HG02571 (cell line): Measurements from ENCODE around the gene SLC6A5.
"Not testable (repeated sequence)": the region's sequence is repeated elsewhere in the genome, so short reads cannot be mapped to it uniquely, and the experiment has no call there.

ENCODE experiments used
- ATAC-seq: cut with Tn5 transposase; IDR thresholded peaks from one replicate; pipeline ENCODE4 v1.9.1; 2021; ENCODE audit warnings: mild to moderate bottlenecking, moderate library complexity; ENCODE audit not compliant: unreplicated experiment

The SLC6A5 gene

DNA sequence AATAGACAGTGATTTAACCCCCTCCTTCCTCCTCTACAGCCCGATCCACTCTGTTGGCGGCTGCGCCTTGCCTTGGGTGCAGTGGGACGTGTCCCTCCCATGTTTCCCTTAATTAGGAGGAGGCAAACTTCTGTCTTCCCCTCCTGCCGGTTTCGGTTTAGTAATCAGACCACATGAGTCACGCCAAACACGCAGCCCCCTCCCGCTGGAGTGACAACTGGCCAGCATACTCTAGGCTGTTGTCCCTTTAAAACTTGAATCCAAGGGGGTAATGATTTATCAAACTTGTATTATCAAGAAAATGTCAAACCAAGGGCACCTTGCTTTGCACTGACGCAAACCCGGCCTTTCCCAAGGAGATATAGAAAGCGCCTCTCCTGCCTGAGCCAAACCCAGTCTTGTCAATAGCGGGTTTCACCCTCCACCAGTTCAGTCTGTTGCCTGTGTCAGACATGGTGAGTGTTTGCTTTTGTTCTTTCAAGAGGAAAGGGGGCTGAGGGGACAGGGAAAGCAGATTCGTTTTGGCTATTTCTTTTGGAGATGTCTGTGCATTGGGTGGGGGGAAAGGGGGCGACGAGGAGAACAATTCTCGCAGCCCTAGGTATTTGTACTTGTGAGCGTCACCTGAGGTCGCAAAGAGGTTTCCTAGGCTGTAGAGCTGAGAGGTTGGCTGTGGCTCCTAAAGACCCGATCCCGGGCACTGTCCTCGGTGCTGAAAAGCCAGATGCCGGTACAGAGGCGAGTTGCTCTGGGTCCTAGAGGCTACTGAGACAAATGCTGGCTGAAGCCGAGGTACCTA, at the start of gene SLC6A5:
Gene SLC6A5, plus strand, starts transcription at position 388 of the 799 bp plus-strand sequence. Its CDS starts 65 bp downstream, at position 453.
- no peak for ATAC-seq

DNA sequence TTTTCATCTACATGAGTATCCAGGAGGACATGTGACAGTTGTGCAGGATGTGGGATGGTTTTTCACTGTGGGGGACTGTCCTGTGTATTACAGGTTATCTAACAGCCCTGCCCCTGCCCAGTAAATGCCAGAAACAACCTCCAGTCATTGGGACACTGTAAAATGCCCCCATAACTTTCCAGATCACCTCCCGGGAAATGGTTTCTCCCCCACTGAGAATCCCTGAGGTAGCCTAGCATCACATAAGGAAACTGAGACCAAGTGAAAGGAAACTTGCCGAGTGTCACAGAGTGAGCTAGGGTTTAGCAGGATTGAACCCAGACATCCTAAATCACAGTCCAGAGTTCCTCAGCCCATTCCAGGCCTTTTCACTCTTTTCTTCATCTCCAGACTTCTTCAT, 48.3 kb upstream of the SLC6A5 start:
- ATAC-seq, result no peak

DNA sequence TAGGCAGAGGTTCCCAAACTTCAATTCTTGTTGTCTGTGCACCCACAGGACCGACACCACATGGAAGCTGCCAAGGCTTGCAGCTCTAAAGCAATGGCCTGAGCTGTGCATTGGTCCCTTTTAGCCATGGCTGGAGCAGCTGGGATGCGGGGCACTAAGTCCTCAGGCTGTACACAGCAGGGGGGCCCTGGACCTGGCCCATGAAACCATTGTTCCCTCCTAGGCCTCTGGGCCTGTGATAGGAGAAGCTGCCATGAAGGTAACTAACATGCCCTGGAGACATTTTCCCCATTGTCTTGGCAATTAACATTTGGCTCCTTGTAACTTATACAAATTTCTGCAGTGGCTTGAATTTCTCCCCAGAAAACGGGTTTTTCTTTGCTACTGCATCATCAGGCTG, 43.6 kb upstream of the SLC6A5 start:
- no peak for ATAC-seq

DNA sequence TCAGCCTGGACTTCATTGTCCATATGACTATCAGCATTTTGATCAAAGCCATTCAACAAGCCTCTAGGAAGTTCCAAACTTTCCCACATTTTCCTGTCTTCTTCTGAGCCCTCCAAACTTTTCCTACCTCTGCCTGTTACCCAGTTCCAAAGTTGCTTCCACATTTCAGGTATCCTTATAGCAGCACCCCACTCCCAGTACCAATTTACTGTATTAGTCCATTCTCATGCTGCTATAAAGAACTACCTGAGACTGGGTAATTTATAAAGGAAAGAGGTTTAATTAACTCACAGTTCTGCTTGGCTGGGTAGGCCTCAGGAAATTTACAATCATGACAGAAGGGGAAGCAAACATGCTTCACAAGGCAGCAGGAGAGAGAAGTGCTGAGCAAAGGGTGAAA, 43.0 kb upstream of the SLC6A5 start:
- ATAC-seq, result not testable (repeated sequence)

DNA sequence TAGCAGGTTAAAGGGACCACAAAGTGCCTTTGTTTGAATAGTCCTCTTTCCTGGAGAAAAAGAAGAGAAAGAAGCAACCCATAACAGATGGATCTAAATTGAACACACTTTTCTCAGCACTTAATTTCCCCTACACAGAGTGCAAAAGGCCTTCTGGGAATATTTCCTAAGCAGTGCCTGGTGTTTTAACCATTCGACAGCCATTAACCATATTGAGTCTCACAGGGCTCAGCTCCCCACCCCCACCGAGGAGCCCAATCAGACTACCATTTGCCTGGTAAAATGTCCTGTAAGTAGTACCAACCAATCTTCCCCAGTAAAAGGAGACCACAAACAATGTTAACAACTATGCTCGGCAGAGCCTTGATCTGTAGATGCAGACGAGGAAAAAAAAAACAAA, 40.7 kb upstream of the SLC6A5 start:
- no peak for ATAC-seq

DNA sequence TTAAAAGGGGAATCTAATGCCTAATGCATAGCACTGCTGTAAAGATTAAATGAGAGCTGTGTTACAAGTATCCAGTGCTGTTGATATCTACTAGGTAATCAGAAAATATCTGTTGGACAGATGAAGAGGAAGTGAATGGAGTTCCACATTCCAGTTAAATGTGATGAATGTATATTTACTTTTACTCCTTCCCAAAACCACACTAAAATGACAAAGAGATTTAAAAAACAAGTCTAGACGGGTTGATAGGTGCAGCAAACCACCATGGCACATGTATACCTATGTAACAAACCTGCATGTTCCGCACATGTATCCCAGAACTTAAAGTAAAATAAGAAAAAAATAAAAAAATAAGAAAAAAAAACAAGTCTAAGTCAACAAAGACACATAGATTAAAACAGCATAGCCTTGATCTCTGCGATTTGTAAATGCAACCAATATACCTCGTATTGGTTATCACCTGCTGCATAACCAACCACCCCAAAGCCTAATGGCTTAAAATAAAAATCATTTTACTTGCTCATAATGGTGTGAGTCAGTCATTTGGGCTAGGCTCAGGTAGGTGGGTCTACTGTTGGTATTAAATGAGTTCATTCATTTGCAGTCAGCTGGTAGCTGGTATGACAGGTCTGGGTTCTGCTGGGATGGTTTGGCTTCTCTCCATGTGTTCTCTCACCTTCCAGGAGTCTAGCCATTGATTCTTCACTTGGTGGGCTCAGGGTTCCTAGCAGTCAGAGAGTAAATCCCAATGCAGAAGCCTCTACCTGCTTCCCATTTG, 39.7 kb upstream of the SLC6A5 start:
- no peak for ATAC-seq

DNA sequence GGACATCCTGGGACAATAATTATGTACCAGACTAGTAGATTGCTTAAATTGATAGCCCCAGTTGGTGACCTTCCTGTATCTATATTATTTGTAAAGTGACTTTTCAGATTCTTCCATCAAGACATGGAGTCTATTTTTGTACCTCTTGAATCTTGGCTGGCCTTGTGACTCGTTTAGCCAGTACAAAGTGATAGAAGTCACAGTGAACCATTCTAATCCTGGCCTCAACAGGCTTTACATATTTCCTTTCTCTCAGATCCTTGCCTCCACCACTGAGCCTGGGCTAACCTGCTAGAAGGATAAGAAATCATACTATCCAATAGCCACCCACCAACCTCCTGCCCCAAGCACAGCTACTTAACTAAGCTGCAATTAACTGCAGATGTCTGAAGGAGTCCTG, 37.5 kb upstream of the SLC6A5 start:
- ATAC-seq, result no peak

DNA sequence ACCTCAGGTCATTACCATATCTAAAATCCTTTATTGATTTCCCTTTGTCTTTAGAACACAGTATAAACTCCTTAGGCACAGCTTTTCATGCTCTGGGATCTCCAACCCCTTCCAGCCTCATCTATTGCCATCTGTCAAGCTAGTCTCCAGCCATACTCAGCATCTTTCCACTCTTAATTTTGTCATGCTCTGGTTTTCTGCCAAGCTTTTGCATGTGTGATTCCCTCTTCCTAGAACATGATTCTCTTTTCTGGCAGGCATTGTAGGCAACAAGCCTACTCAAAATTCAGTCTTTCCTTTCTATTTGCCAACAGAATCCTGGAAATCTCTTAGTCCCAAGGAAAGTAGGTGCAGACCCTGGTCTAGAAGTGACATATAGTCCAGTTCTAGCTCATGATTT, 35.5 kb upstream of the SLC6A5 start:
- no peak for ATAC-seq

DNA sequence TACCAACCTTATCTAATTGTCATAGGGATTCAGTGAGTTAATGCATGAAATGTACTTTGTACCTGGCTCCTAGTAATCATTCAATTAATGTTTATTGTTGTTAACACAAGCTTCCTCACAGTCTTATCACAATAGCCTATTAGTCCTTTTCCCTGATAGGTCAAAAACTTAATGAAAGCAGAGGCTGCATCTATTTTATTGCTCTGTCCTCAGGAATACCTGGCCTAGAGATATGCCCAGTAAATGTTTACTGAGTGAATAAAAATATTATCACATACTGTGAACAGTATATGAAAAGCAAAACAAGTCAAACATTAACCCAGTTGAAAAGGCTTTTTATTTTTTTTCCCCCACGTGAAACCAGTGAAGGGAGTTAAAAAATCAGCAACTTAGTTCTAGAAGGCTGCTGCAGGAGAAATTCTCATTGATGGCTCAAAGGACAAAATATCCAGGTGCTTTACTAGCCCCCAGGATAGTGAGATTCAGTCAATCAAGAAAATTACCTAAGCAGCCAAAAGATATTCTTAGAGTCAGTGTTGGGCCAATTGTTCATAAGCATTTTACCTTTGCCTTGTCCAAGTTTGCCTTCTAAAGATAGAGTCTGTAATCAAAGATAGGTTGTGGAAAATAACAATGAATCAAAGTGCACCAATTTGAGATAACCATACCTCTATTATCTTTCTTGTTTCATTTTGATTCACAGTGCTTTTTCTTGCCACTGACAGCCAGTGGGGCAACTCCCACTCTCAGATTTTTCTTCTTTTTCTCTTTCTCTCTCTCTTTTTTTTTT, 34.4 kb upstream of the SLC6A5 start:
- ATAC-seq, result no peak

DNA sequence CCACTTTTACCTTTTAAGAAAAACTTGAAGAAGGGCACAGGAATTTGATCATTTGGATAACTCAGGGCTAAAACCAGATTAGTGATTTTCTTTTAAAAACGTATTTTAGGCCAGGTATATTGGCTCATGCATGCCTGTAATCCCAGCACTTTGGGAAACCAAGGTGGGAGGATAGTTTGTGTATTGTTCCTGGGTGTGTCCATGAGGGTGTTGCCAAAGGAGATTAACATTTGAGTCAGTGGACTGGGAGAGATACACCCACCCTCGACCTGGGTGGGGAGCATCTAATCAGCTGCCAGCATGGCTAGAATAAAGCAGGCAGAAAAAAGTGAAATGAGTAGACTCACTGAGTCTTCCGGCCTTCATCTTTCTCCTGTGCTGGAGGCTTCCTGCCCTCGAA, 33.3 kb upstream of the SLC6A5 start:
- ATAC-seq, result not testable (repeated sequence)

DNA sequence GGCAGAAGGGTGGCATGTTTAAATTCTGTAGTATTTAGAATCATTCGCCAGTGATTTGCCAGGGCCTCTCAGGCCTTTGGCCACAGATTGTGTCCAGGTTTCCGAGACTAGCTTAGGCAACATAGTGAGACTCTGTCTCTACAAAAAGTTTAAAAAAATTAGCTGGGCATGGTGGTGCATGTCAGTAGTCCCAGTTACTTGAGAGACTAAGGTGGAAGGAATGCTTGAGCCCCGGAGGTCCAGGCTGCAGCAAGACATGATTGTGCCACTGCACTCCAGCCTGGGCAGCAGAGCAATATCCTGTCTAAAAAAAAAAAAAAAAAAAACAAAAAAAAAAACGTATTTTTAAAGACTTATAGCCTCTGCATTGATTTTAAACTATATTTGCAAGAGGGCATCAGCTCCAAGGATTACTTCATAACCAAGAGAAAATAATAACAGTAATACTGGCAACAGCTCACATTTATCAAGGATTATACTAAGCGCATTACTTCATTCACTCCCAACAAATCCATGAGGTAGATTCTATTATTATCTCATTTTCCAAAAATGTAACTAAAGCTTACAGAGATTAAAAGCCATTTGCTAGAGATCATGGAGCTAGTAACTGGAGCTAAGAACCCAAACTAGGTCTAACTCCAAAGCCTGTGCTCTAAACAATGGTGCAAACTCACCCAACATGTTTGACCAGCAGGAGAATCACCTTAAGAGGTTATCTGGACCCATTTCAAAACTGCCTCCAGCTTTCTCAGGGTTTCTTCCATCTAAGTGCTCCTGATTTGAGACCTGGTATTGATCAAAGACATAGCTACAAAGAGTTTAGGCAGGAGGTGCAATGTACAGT, 32.6 kb upstream of the SLC6A5 start:
- no peak for ATAC-seq

DNA sequence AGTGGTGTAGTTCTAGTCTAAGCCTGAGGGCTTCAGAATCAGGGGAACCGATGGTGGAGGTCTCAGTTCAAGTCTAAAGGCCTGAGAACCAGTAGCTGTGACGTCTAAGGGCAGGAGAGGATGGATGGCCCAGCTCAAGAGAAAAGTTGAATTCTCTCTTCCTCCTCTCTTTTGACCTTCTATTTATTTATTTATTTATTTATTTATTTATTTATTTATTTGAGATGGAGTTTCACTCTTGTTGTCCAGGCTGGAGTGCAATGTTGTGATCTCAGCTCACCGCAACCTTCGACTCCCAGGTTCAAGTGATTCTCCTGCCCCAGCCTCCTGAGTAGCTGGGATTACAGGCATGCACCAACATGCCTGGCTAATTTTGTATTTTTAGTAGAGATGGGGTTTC, 19.7 kb upstream of the SLC6A5 start:
- ATAC-seq, result not testable (repeated sequence)

DNA sequence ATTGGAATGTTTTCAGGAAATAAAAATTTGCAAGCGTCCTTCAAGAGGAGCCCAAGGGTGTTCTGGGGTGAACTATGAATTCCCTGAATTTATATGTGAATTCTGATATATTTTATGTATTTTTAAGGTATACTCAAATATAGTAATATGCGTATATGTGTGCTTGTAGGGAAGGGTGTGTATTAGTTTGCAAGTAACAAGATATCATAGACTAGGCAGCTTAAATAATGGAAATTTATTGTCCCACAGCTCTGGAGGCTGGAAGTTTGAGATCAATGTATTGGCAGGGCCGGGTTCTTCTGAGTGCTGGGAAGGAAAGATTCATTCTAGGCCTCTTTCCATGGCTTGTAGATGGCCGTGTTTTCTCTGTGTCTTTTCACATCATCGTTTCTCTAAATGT, 16.2 kb upstream of the SLC6A5 start:
- ATAC-seq, result no peak

DNA sequence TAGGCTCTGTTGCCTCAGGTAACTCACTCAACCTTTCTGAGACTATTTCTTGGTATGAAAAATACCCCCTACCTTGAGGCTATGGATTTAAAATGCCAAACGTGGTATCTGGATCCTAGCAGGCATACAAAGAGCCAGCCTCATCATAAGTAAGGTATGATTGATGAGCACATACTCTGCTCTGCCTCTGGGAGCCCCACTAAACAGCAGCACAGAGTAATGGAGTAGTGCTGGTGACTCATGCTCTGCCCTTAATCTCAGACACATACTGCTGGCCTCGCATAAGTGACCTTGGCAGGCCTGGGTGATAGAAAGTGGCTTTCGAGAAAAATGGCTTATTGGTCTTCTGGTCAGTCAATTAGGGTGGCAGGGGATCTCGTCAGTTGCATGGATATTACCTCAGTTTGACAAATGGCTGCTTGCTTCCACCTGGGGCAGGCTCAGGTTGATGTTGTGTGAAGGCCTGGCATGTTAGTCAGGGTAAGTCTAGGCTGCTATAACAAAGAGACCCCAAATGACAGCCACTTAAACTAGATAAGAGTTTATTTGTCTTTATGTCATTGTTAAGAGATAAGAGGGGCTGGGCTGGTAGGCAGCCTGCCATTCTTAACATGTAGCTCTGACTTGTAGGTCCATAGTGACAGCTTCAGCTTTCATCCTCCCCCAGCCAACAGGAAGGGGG, 15.2 kb upstream of the SLC6A5 start:
- ATAC-seq, result no peak

DNA sequence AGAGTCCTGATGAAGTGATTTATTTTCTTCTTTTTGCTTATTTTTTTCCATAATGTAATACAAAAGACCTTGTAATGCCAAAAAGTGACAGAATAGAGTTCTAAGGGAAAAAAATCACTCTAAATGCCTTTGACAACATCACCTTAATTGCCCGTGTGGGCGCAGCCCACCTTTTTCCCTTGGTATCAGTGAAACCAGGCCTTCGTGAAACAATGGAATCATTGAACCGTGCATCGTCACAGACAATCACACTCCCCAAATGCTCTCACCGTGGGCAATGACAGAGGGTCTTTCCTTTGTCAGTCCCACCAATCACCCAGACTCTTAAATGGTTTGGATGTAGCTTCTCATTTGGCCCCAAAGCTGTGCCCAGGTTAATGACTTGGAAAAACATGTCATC, 9.6 kb upstream of the SLC6A5 start:
- no peak for ATAC-seq

DNA sequence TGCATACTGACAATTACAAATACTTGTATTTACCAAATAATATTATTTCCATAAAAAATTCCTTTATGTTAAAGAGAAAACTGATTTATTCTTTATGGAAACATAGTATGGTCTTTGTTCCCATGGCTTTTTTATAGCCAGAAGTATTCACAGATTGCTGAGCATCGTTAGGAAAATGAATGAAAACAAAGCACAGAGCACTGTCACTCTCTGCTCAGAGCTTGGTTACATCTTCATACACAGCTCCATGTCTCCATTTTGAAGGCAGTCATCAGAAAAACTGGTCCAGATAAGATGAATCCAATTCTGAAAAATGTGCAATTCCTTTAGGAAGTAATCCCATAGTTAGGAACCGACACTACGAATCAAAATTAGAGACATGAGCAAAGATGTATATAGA, 9.0 kb upstream of the SLC6A5 start:
- ATAC-seq, result no peak

DNA sequence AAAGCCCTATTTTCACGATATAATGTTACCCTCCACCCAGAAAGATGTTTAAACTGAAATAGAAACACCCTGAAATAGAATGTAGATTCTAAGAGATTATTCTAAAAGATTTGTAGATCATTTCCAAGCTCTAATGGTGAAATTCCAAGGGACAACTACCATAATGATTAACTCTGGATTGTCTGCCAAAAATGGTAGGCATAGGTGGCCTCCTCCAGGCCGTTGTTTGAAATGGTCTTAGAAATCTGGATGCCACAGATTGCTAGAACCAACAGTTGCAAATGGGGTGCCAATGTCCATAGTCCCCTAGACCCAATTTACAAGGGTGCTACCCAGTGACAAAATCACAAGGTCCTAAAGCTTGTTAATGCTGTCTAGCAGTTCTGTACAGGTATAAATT, 6.7 kb upstream of the SLC6A5 start:
- no peak for ATAC-seq

DNA sequence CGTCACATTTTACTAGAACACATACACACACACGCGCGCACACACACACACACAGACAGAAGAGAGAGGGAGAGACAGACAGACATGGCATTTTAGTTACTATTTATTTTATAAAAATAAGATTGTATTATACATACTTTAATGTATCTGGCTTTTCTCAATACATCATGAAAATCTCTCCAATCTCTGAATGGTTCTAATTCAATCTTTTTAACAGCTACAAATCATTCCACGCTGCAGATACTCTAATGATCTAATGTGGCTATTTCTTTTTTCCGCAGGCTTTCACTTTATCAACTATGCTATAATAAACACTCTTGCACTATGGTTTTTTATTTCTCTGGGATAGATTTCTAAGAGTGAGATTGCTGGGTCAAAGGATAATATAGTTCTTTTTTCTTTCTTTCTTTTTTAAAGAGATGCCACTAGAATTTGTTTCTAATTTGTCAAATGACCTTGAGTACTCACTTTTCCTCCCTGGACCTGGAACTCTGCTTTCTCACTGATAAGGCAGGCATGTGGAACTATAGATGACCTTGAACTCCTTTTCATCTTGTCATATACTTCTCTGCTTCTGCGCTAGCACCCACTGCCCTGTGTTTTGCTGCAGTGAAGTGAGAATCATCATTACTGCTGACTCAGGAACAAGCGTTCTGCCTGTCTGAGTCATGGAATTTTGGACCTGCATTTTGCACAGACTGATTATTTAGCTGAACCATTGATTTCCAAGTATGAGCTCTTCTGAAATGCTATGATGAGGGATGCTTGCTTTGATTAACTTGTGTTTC, 4.9 kb upstream of the SLC6A5 start:
- no peak for ATAC-seq

DNA sequence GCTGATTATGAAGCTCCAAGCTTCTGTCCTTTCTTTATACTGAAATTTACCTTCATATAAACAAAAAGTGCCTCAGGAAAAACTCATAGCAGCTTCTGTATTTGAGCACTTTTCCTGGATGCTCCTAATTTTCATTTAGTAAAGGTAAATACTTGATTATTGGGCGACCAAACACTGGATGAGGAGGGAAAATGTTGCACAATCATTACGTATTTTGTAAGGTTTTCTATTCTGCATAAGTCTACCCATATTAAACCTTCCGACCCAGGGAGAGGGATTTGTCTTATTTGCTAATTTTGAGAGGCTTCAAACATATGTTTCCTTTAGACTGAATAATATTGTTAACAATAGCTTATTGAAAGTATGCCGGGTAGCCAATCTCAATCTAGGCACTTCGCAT, 4.3 kb upstream of the SLC6A5 start:
- no peak for ATAC-seq
